ENCODE data around the gene MCUB.
A peak's percentile ranks its signal among the peaks of the same experiment; 100 is the strongest.

The MCUB gene

GRCh38 chr4:109723110-109723509 is 163.1 kb downstream of the MCUB start:
- H3K4me3 ChIP-seq (replicated peaks; ENCODE audit: low read depth, low read length) = no peak overlapping the region
- no peak for DNase-seq (ENCODE audit: low read depth)
- no peak for TF ChIP-seq CTCF (IDR thresholded peaks at IDR 0.05; ENCODE audit: low read length, missing control alignments)

- TF ChIP-seq CTCF (IDR thresholded peaks at IDR 0.05; ENCODE audit: low read length, missing control alignments) = no peak
- H3K4me3 ChIP-seq (replicated peaks; ENCODE audit: low read depth, low read length) = peak overlapping the region; percentile 73
- no peak for DNase-seq (ENCODE audit: low read depth)
Observed at GRCh38 chr4:109728385-109728784, 168.3 kb downstream of the MCUB start.

- peak overlapping the region; percentile 73 for H3K4me3 ChIP-seq (replicated peaks; ENCODE audit: low read depth, low read length)
- no peak for TF ChIP-seq CTCF (IDR thresholded peaks at IDR 0.05; ENCODE audit: low read length, missing control alignments)
- DNase-seq (ENCODE audit: low read depth) = peak; percentile 16
Observed at GRCh38 chr4:109729117-109729717, 169.2 kb downstream of the MCUB start.

GRCh38 chr4:109729718-109730618 is 169.9 kb downstream of the MCUB start, which contains the start of gene PLA2G12A:
Gene PLA2G12A (minus strand): TSS chr4:109730070. CDS start chr4:109729809, 261 bp downstream.
- peak; percentile 58 for DNase-seq (ENCODE audit: low read depth)
- no peak for TF ChIP-seq CTCF (IDR thresholded peaks at IDR 0.05; ENCODE audit: low read length, missing control alignments)
- peak within 1 kb of the TSS; percentile 73 for H3K4me3 ChIP-seq (replicated peaks; ENCODE audit: low read depth, low read length)

- peak; percentile 4 for DNase-seq (ENCODE audit: low read depth)
- peak overlapping the region; percentile 73 for H3K4me3 ChIP-seq (replicated peaks; ENCODE audit: low read depth, low read length)
- no peak for TF ChIP-seq CTCF (IDR thresholded peaks at IDR 0.05; ENCODE audit: low read length, missing control alignments)
Observed at GRCh38 chr4:109730619-109731545, 170.8 kb downstream of the MCUB start.

- no peak overlapping the region for H3K4me3 ChIP-seq (replicated peaks; ENCODE audit: low read depth, low read length)
- no peak for TF ChIP-seq CTCF (IDR thresholded peaks at IDR 0.05; ENCODE audit: low read length, missing control alignments)
- no peak for DNase-seq (ENCODE audit: low read depth)
Observed at GRCh38 chr4:109733728-109734127, 173.7 kb downstream of the MCUB start.

All from fibroblast of pulmonary artery (primary cell).